Measurements from ENCODE around the gene PSG3.
"Not testable (repeated sequence)": the region's sequence is repeated elsewhere in the genome, so short reads cannot be mapped to it uniquely, and the experiment has no call there.

GRCh38 chr19:42710986-42711385, 29.3 kb downstream of the PSG3 start:
- TF ChIP-seq YY1 (IDR thresholded peaks at IDR 0.05); CTCF (IDR thresholded peaks at IDR 0.05; ENCODE audit: low read depth, low read length, missing input control); TAF1 (conservative IDR thresholded peaks at IDR 0.05); REST (IDR thresholded peaks at IDR 0.05); RXRA (IDR thresholded peaks at IDR 0.05); ATF3 (IDR thresholded peaks at IDR 0.05); ZBTB33 (IDR thresholded peaks at IDR 0.05); MAX (IDR thresholded peaks at IDR 0.05); SP1 (IDR thresholded peaks at IDR 0.05); FOXA1 (IDR thresholded peaks at IDR 0.05): not testable (repeated sequence)
